GM19438 (cell line): ENCODE data around the gene EHMT1.
"Not testable (repeated sequence)": the region's sequence is repeated elsewhere in the genome, so short reads cannot be mapped to it uniquely, and the experiment has no call there.

Experiments
- ATAC-seq: cut with Tn5 transposase; IDR thresholded peaks from one replicate; pipeline ENCODE4 v1.9.1; 2021; ENCODE audit warnings: low read depth; ENCODE audit not compliant: unreplicated experiment

EHMT1 gene

GRCh38 chr9:137711678-137712105 is 92.9 kb downstream of the EHMT1 start:
- ATAC-seq, result no peak

DNA sequence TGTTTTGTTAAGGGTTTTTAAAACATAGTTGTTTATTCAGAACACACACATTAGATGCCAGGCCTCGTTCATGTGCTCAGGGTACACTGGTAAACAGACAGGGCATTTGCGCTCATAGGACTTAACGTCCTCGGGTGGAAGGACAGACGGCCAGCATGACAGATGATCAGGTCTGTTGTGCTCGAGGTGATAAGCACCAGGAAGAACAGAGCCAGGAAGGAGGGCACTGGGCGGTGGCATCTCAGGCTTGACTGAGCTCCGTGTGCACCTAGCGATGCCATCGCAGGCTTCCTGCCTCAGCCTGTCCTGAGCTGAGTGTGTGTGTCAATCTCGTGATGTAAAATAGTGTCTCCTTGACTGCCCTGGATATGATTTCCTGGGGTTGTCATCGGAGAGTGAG is 96.5 kb downstream of the EHMT1 start:
- ATAC-seq, result no peak

- not testable (repeated sequence) for ATAC-seq
Observed at GRCh38 chr9:137715866-137716693, 97.3 kb downstream of the EHMT1 start.

DNA sequence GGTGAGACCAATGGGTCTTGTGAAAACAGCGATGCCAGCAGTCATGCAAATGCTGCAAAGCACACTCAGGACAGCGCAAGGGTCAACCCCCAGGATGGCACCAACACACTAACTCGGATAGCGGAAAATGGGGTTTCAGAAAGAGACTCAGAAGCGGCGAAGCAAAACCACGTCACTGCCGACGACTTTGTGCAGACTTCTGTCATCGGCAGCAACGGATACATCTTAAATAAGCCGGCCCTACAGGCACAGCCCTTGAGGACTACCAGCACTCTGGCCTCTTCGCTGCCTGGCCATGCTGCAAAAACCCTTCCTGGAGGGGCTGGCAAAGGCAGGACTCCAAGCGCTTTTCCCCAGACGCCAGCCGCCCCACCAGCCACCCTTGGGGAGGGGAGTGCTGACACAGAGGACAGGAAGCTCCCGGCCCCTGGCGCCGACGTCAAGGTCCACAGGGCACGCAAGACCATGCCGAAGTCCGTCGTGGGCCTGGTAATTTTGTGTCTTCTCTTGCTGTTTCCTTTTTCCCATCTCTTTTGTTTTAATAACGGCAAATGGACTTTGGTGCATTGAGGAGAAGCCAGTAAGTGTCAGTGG is 98.0 kb downstream of the EHMT1 start:
- ATAC-seq, result no peak

DNA sequence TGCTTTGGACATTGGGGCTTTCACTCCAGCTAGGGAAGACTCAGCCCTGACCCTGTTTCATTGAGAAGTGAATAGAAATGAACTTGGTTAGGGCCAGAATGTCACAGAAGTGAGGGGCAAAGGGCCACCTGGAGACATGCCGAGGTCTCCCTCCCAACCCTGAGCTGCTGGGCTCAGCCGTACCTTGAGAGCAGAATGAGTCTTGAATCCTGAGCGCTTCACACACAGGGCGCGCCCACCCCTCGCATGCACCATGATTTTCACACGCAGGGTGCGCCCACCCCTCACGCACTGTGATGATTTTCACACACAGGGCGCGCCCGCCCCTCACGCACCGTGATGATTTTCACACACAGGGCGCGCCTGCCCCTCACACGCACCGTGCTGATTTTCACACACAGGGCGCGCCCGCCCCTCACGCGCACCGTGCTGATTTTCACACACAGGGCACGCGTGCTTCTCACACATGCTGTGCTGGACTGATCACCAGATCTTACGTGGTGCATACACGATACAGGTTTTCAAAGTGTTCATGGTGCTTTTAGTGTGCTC is 99.0 kb downstream of the EHMT1 start:
- no peak for ATAC-seq

GRCh38 chr9:137719194-137719593 is 100.4 kb downstream of the EHMT1 start:
- ATAC-seq, result no peak

DNA sequence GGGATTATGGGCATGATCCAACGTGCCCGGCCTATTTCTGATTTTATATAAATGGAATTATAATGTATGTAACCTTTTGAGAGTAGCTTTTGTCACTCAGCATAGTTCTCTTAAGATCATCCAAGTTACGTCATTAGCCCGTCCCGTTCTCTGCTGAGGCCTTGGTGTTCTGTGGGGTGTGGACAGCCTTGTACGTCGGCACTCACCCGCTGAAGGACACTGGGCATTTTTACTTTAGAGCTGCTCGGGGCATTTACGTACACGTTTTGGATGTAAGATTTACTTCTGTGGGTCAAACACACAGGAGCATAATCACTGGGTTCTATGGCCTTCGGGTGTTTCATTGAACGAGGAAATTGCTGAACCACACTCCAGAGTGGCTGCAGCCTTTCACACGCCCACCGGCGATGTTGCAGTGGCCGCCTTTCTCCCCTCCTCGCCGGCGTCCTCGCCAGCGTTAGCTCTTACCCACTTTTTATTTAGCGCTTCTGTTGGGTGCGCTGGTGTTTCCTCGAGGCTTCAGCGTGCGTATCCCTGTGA is 101.8 kb downstream of the EHMT1 start:
- ATAC-seq, result no peak

GRCh38 chr9:137721479-137721878 is 102.7 kb downstream of the EHMT1 start:
- ATAC-seq, result no peak

DNA sequence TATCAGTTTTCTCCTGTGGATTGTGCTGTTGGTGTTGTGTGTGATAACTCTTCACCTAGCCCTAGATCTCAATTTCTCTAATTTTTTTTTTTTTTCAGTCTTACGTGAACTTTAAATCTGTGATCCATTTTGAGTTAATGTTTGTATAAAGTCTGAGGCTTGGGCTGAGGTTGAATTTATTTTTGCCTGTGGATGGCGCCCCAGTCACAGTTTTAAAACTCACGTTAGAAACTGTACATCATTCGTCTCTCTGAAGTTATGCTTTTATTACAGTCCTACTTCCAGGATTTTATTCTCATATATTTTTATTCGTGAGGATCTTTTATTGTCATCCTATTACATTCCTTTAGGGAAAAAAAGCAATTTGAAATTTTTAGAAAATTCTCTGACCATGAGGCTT is 103.1 kb downstream of the EHMT1 start:
- no peak for ATAC-seq

GRCh38 chr9:137722481-137722880 is 103.7 kb downstream of the EHMT1 start:
- ATAC-seq, result no peak

DNA sequence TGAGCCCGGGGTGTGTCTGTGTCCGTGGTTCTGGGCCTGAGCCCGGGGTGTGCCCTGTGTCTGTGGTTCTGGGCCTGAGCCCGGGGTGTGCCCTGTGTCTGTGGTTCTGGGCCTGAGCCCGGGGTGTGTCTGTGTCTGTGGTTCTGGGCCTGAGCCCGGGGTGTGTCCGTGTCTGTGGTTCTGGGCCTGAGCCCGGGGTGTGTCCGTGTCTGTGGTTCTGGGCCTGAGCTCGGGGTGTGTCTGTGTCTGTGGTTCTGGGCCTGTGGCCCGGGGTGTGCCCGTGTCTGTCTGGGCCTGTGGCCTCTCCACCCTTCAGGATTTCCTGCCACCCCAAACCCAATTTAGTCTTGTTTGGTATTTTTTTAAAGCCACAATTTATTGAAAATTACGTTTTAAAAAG is 104.6 kb downstream of the EHMT1 start:
- not testable (repeated sequence) for ATAC-seq

- ATAC-seq, result no peak
Observed at GRCh38 chr9:137723783-137724445, 105.1 kb downstream of the EHMT1 start.

- ATAC-seq, result no peak
Observed at GRCh38 chr9:137724818-137725240, 106.0 kb downstream of the EHMT1 start.

DNA sequence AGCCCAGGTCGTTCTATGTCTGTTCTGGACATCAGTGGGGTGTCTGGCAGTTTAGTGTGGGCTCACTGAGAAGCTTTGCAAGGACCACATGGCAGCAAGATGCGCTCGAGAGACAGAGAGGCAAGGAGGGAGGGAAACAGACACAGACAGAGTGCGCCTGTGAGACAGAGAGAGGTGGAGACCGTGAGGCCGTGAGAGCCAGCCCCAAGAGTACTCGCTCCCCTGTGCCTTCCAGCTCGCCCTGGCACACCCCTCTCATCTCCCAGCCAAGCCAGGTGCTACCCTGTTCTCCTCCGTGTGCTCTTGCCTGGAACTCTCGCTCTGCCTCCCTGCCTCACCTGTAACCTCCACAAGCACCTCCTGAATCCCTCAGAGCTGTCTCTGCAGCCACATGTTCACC is 106.8 kb downstream of the EHMT1 start:
- no peak for ATAC-seq

DNA sequence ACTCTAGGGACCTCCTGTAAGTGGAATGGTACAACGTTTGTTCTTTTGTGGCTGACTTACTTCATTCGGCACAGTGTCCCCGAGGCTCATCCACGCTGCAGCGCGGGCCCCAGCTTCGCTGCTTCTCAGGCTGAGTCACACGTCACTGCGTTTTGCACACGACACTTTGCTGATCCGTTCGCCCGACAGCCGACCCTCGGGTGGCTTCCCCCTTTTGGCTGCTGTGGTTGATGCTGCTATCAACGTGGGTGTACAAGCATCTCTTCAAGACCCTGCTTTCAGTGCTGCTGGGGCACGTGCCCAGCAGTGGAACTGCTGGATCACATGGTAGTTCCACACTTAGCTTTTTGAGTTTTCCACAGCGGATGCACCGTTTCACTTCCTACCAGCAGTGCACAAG is 107.5 kb downstream of the EHMT1 start:
- peak; percentile 56 for ATAC-seq

- ATAC-seq, result no peak
Observed at GRCh38 chr9:137726764-137727163, 108.0 kb downstream of the EHMT1 start.

- ATAC-seq, result no peak
Observed at GRCh38 chr9:137727716-137728115, 108.9 kb downstream of the EHMT1 start.

GRCh38 chr9:137728444-137729311 is 109.9 kb downstream of the EHMT1 start:
- ATAC-seq, result no peak

- no peak for ATAC-seq
Observed at GRCh38 chr9:137731216-137731946, 112.6 kb downstream of the EHMT1 start.
